ENCODE results near the gene APBB1IP. TPM values are rescaled to one million over a fixed set of nuclear protein-coding genes. Genes with fewer than 3 reads are reported as not detected.

The APBB1IP gene
- total and polyA plus RNA-seq, 4 donors: 5.4 to 33.5 (median 19.1) TPM

DNA sequence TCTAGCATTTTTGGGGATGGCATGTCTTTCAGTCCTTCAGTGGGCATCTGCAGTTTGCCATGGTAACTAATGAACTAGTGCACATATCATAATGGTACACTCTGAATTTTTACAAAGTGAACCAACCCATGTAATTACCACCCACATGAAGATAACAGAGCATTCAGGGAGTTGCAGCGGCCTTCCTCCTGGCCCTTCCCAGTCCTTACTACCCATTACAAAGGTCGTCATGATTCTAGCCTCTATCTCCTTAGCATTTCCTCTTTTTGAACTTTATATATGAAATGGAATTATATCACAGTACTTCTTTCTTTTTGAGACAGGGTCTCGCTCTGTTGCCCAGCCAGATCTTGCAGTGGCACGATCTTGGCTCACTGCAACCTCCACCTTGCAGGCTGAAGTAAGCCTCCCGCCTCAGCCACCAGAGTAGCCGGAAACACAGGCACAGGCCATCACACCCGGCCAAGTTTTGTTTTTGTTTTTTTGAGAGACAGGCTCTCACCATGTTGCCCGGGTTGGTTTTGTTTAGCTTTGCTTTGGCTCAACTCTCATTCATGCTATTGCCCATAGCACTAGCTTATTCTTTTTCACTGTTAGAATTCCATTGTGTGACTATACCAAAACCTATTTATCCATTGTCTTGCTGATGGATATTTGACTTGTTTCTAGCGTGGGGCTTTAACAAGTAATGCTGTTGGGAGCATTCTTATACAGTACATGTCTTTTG is 79.2 kb downstream of the APBB1IP start:
- H3K27ac ChIP-seq (ENCODE audit: low read depth in 1 of 2, low read length in 1 of 2): no peak overlapping the region
- DNase-seq: no peak
- no peak for ATAC-seq (ENCODE audit: insufficient read depth, low FRiP score)
- TF ChIP-seq, protein P1, sequence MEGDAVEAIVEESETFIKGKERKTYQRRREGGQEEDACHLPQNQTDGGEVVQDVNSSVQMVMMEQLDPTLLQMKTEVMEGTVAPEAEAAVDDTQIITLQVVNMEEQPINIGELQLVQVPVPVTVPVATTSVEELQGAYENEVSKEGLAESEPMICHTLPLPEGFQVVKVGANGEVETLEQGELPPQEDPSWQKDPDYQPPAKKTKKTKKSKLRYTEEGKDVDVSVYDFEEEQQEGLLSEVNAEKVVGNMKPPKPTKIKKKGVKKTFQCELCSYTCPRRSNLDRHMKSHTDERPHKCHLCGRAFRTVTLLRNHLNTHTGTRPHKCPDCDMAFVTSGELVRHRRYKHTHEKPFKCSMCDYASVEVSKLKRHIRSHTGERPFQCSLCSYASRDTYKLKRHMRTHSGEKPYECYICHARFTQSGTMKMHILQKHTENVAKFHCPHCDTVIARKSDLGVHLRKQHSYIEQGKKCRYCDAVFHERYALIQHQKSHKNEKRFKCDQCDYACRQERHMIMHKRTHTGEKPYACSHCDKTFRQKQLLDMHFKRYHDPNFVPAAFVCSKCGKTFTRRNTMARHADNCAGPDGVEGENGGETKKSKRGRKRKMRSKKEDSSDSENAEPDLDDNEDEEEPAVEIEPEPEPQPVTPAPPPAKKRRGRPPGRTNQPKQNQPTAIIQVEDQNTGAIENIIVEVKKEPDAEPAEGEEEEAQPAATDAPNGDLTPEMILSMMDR (IDR thresholded peaks at IDR 0.05; ENCODE audit: control extremely low read depth, extremely low read depth): no peak
- peaks cover 0 to 6% (median 4%) of the 10 kb centered on the region in 4 donors for H3K9me3 ChIP-seq (ENCODE audit: control insufficient read depth in 4 of 4, insufficient read depth in 3 of 4, low read length in 3 of 4)
- no peaks in the 10 kb centered on the region for H3K27me3 ChIP-seq (ENCODE audit: control insufficient read depth in 3 of 3, insufficient read depth in 3 of 3, low read length in 2 of 3)
- no peak overlapping the region for H3K4me3 ChIP-seq
- 73 to 87% methylated on average over 9 of the region's 9 CpGs for WGBS, 2 donors
- peaks cover 0 to 4% (median 0%) of the 10 kb centered on the region in 4 donors for H3K36me3 ChIP-seq (ENCODE audit: control insufficient read depth in 4 of 4, insufficient read depth in 4 of 4, low read length in 4 of 4)
- no peak overlapping the region for H3K9ac ChIP-seq (ENCODE audit: insufficient read depth in 1 of 2, low read length in 2 of 2)
- peaks cover 0 to 1% (median 0%) of the 10 kb centered on the region in 5 donors for H3K4me1 ChIP-seq (ENCODE audit: control insufficient read depth in 5 of 5, insufficient read depth in 5 of 5, low read length in 5 of 5)

DNA sequence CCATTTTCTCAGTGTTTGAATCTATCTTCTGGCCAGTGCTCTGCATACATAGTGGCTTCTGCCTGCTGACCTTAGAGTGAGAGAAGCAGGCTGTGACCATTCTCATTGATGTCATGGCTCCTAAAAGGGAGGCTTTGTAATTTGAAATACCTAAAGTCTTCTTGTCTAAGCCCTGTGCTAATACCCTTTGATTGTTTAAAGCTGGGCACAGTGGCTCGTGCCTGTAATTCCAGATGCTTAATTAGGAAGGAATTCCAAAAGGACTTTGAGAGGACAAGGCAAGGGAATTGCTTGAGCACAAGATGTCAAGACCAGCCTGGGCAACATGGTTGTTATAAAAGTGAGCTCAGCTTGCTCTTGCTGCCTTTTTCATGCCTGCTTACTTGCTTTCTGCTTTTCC is 81.7 kb downstream of the APBB1IP start:
- Histone ChIP-seq H3K36me3 (ENCODE audit: control insufficient read depth in 4 of 4, insufficient read depth in 4 of 4, low read length in 4 of 4) (peaks cover 0 to 3% (median 0%) of the 10 kb centered on the region in 4 donors), H3K9me3 (ENCODE audit: control insufficient read depth in 4 of 4, insufficient read depth in 3 of 4, low read length in 3 of 4) (peaks cover 0 to 3% (median 2%) of the 10 kb centered on the region in 4 donors), H3K27me3 (ENCODE audit: control insufficient read depth in 3 of 3, insufficient read depth in 3 of 3, low read length in 2 of 3) (no peaks in the 10 kb centered on the region), H3K9ac (ENCODE audit: insufficient read depth in 1 of 2, low read length in 2 of 2) (no peak overlapping the region), H3K4me1 (ENCODE audit: control insufficient read depth in 5 of 5, insufficient read depth in 5 of 5, low read length in 5 of 5) (peaks cover 0 to 1% (median 0%) of the 10 kb centered on the region in 5 donors), H3K4me3 (no peak overlapping the region), H3K27ac (ENCODE audit: low read depth in 1 of 2, low read length in 1 of 2) (no peak overlapping the region)
- 85 to 91% methylated on average over 1 of the region's 1 CpG for WGBS, 2 donors
- DNase-seq: no peak
- ATAC-seq (ENCODE audit: insufficient read depth, low FRiP score): no peak
- TF ChIP-seq, protein P1 (IDR thresholded peaks at IDR 0.05; ENCODE audit: control extremely low read depth, extremely low read depth): no peak

DNA sequence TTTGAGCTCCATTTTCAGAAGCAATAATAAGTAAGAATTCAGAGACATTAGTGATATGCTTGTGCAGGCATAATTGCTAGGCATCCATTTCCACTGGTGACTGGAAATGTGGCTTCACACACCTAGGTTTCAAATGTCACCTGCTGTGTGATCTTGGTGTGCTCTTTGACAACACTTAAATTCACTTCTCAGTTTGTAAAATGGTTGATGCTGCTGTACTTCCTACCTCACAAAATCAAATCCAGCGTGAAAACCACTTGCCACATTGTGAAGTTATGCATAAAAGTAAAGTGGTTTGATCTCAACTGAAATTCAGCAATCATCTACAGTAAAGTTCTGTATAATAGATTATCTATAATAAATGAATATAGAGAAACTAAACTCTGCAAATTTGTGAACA is 82.4 kb downstream of the APBB1IP start:
- WGBS, 2 donors: 79 to 83% methylated on average over 1 of the region's 1 CpG
- H3K4me1 ChIP-seq (ENCODE audit: control insufficient read depth in 5 of 5, insufficient read depth in 5 of 5, low read length in 5 of 5): peaks cover 0 to 1% (median 0%) of the 10 kb centered on the region in 5 donors

More for the DNA sequence above, 82.4 kb downstream of the APBB1IP start:
- DNase-seq (no peak), ATAC-seq (ENCODE audit: insufficient read depth, low FRiP score) (no peak)
- Histone ChIP-seq H3K27ac (ENCODE audit: low read depth in 1 of 2, low read length in 1 of 2) (no peak overlapping the region), H3K36me3 (ENCODE audit: control insufficient read depth in 4 of 4, insufficient read depth in 4 of 4, low read length in 4 of 4) (peaks cover 0 to 3% (median 0%) of the 10 kb centered on the region in 4 donors), H3K27me3 (ENCODE audit: control insufficient read depth in 3 of 3, insufficient read depth in 3 of 3, low read length in 2 of 3) (no peaks in the 10 kb centered on the region), H3K9me3 (ENCODE audit: control insufficient read depth in 4 of 4, insufficient read depth in 3 of 4, low read length in 3 of 4) (peaks cover 0 to 3% (median 2%) of the 10 kb centered on the region in 4 donors), H3K4me3 (no peak overlapping the region), H3K9ac (ENCODE audit: insufficient read depth in 1 of 2, low read length in 2 of 2) (no peak overlapping the region)
- TF ChIP-seq, protein P1 (IDR thresholded peaks at IDR 0.05; ENCODE audit: control extremely low read depth, extremely low read depth): no peak
